Progenitor cell of endocrine pancreas (in vitro differentiated cells): ENCODE measurements around the gene SSH2. TPM values are rescaled to one million over a fixed set of nuclear protein-coding genes. Genes with fewer than 3 reads are reported as not detected.
A peak's percentile ranks its signal among the peaks of the same experiment; 100 is the strongest.
"Not testable (repeated sequence)": the region's sequence is repeated elsewhere in the genome, so short reads cannot be mapped to it uniquely, and the experiment has no call there.

ENCODE experiments used
- DNase-seq: peaks from one replicate; pipeline ENCODE4 v3.0.0; 2021; ENCODE audit warnings: low spot score; ENCODE audit not compliant: unreplicated experiment
- H3K27ac Mint-ChIP-seq: 2 replicates; pipeline ENCODE4 v1.8.0; 2021; ENCODE audit warnings: mild to moderate bottlenecking, moderate library complexity, mixed read lengths
- H3K27me3 Mint-ChIP-seq: 2 replicates; pipeline ENCODE4 v1.8.0; 2021; ENCODE audit warnings: mixed read lengths
- H3K36me3 Mint-ChIP-seq: 2 replicates; pipeline ENCODE4 v1.8.0; 2022; ENCODE audit warnings: mixed read lengths; ENCODE audit not compliant: insufficient read depth
- H3K4me1 Mint-ChIP-seq: 2 replicates; pipeline ENCODE4 v1.8.0; 2021; ENCODE audit warnings: low read depth, mixed read lengths
- H3K4me3 Mint-ChIP-seq: 2 replicates; pipeline ENCODE4 v1.8.0; 2021; ENCODE audit warnings: low read depth, mild to moderate bottlenecking, moderate library complexity, mixed read lengths
- H3K9me3 Mint-ChIP-seq: 2 replicates; pipeline ENCODE4 v1.8.0; 2021; ENCODE audit warnings: low read depth, mixed read lengths
- total RNA-seq: library from RNA; stranded (reverse); gene quantifications from 2 replicates; pipeline ENCODE4 v1.2.1, GENCODE V29; 2021
- TF ChIP-seq, protein P1 (sequence below): fragments of 200-600 bp; sonication (generic); IDR thresholded peaks from one replicate; pipeline ENCODE4 v1.5.0; 2021; ENCODE audit warnings: antibody characterized with exemption, mild to moderate bottlenecking; ENCODE audit not compliant: unreplicated experiment

Gene SSH2
- total RNA-seq, 1 donor from 2014 or later, result 20.7 TPM

DNA sequence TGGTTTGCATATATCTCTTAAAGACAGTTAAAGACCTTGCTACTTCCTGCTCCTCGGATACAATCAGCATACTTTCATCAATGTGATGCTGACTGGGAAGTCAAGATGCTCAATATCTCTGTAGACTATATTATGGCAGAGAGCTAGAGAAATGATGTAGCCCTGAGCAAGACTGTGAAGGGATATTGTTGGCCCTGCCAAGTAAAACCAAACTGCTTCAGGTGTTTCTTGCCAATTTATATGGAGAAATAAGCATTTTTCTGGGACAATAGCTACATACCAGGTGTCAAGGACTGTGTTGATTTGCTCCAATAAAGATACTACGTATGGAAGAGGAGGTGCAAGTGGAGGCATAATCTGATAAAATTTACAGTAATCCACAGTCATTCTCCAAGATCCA, 6.7 kb upstream of the SSH2 start:
- TF ChIP-seq, protein P1, sequence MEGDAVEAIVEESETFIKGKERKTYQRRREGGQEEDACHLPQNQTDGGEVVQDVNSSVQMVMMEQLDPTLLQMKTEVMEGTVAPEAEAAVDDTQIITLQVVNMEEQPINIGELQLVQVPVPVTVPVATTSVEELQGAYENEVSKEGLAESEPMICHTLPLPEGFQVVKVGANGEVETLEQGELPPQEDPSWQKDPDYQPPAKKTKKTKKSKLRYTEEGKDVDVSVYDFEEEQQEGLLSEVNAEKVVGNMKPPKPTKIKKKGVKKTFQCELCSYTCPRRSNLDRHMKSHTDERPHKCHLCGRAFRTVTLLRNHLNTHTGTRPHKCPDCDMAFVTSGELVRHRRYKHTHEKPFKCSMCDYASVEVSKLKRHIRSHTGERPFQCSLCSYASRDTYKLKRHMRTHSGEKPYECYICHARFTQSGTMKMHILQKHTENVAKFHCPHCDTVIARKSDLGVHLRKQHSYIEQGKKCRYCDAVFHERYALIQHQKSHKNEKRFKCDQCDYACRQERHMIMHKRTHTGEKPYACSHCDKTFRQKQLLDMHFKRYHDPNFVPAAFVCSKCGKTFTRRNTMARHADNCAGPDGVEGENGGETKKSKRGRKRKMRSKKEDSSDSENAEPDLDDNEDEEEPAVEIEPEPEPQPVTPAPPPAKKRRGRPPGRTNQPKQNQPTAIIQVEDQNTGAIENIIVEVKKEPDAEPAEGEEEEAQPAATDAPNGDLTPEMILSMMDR, result no peak
- peaks cover 5% of the 10 kb centered on the region for H3K27me3 Mint-ChIP-seq
- H3K4me3 Mint-ChIP-seq, result no peak overlapping the region
- H3K4me1 Mint-ChIP-seq, result no peaks in the 10 kb centered on the region
- no peak overlapping the region for H3K27ac Mint-ChIP-seq
- H3K9me3 Mint-ChIP-seq, result no peaks in the 10 kb centered on the region
- no peak for DNase-seq
- no peaks in the 10 kb centered on the region for H3K36me3 Mint-ChIP-seq

DNA sequence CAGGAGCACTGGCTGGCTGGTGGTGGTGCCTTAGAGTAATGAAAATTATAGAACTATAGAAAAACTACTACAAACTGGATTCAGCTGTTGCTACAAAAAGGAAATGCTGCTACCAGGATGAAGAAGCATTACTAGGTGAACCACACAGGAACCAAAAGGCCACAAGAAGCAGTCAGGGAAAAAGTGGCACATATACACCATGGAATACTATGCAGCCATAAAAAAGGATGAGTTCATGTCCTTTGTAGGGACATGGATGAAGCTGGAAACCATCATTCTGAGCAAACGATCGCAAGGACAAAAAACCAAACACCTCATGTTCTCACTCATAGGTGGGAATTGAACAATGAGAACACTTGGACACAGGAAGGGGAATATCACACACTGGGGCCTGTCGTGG, 5.9 kb upstream of the SSH2 start:
- H3K4me3 Mint-ChIP-seq, H3K27ac Mint-ChIP-seq, H3K4me1 Mint-ChIP-seq, H3K9me3 Mint-ChIP-seq, DNase-seq, H3K36me3 Mint-ChIP-seq, H3K27me3 Mint-ChIP-seq: not testable (repeated sequence)

DNA sequence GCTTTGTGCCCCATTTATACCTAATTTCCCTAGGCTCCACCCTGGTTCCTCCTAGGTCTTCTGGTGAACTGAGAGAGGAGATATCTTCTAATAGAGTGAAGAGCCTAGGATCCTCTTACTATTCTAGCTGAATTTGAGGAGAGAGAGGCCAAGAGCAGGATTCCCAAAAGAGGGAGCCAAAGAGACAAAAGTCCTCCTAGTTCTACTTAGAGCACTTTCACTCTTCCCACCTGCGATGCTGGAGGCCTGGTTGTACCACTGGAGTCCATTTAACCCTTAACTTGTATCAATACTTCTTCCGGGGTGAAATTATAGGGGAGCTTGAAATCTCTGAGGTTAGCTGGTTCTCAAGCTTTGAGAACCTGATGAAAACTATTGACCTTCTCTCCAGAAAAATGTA, 3.4 kb upstream of the SSH2 start:
- Mint-ChIP-seq H3K4me3 (no peak overlapping the region), H3K9me3 (no peaks in the 10 kb centered on the region), H3K27ac (no peak overlapping the region), H3K36me3 (no peaks in the 10 kb centered on the region), H3K4me1 (peaks cover 6% of the 10 kb centered on the region), H3K27me3 (no peaks in the 10 kb centered on the region)
- TF ChIP-seq, protein P1, result no peak
- no peak for DNase-seq

DNA sequence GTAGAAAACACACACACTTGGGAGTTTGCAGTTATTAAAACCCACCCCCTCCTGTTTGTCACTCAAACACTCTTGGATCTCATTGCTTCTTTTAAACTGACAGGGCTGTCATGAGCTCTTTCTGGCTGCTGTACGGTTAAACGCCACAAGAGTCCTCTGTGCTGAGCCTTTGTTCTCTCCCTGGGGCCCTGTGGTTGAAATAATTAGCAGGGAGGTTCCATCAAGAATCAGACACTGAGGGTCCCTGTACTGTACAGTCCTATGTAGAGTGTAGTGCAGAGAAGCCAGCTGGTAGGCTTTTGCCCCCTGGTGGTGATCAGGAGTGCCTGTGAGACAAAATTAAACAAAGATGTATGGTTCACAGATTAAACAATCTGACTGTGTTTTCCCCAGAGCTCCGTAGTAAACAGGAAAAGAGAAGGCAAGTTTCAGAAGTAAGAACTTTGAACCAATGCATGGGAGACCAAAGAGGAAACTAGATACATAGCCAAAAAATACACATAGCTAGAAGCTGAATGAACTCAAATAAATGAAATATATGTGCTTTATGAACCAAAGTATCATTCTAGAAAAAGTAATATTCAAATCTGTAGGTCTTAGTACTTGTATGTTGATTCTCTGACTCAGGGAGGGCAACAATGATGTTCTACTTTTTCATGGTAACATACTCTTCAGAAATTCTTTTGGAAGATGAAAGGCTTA, 1.4 kb upstream of the SSH2 start:
- Mint-ChIP-seq H3K4me1 (peaks cover 16% of the 10 kb centered on the region), H3K27ac (no peak overlapping the region), H3K4me3 (no peak overlapping the region), H3K9me3 (no peaks in the 10 kb centered on the region), H3K36me3 (no peaks in the 10 kb centered on the region), H3K27me3 (no peaks in the 10 kb centered on the region)
- peak; percentile 29 for DNase-seq
- TF ChIP-seq, protein P1, result peak; percentile 90

DNA sequence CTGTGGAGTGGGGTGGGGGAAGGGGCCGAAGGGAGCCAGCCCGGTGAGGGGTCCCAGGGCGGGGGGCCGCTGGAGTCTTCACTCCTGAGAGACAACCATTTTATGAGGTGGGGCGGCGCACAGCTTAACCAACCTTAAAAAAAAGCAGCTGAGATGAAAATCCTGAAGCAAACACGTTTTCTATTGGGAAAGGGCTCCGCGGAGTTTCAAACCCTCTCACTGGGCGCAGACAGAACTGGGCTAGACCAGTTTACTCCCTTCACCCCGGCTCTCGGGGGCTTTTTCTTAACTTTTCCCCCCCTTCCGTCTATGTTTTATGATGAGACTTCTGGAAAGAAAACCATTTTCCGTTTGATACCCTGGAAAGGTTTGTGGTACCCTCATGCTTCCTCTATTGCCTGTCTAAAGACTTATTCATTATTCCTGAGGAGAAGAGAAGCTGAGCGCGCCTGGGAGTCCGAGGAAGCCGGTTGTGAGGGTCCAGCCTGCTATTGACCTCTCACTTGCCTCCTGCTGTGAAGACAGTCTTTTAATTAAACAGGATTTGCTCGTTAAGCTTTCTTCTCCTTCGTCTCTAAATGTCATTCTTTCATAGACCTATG, 482 bp upstream of the SSH2 start:
- no peak for DNase-seq
- H3K9me3 Mint-ChIP-seq, result no peaks in the 10 kb centered on the region
- peak overlapping the region; percentile 7 for H3K27ac Mint-ChIP-seq
- H3K27me3 Mint-ChIP-seq, result no peaks in the 10 kb centered on the region
- no peaks in the 10 kb centered on the region for H3K36me3 Mint-ChIP-seq
- TF ChIP-seq, protein P1, result no peak
- peaks cover 16% of the 10 kb centered on the region for H3K4me1 Mint-ChIP-seq
- H3K4me3 Mint-ChIP-seq, result no peak overlapping the region
